ENCODE data around the gene ESR1. TPM values are rescaled to one million over a fixed set of nuclear protein-coding genes. Genes with fewer than 3 reads are reported as not detected.
"Not testable (repeated sequence)": the region's sequence is repeated elsewhere in the genome, so short reads cannot be mapped to it uniquely, and the experiment has no call there.

The ESR1 gene
- total and polyA plus RNA-seq, 9 of the 15 experiments (the other 6 are each of a cell fraction or from before 2014, with no cell fraction given), result 0.03 to 0.27 (median 0.08) TPM; not detected in 1

DNA sequence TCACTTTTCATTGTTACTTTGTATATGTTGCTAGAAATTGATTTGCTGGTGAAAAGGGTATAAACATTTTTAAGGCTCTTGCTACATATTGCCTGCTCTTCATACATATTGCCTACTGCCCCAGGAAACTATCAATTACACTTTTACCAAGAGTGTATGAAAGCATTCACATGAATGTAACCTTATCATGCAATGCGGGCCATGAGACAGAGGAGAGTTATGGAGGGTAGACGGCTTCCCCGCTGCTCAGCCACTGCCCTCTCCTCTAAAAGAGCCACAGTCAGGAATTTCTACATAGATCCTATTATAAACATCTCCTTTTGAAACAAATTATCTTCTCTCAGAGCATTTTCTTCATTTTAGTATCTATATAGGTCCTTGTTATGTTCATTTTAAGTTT lies 264.4 kb downstream of the ESR1 start (continued):
- TF ChIP-seq, protein P1, sequence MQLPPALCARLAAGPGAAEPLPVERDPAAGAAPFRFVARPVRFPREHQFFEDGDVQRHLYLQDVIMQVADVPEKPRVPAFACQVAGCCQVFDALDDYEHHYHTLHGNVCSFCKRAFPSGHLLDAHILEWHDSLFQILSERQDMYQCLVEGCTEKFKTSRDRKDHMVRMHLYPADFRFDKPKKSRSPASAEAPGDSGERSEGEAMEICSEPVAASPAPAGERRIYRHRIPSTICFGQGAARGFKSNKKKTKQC (CRISPR knock-in tag; IDR thresholded peaks at IDR 0.05), result no peak
- no peak for TF ChIP-seq PHF20 (IDR thresholded peaks at IDR 0.05; ENCODE audit: partially characterized antibody)

DNA sequence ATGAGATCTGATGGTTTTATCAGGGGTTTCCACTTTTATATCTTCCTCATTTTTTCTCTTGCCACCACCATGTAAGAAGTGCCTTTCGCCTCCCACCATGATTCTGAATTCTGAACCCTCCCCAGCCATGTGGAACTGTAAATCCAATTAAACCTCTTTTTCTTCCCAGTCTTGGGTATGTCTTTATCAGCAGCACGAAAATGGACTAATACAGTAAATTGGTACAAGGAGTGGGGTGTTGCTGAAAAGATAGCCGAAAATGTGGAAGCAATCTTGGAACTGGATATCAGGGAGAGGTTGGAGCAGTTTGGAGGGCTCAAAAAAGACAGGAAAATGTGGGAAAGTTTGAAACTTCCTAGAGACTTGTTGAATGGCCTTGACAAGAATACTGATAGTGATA lies 268.8 kb downstream of the ESR1 start:
- intact Hi-C loops (cut with micrococcal nuclease); BruUV-seq (replicated peaks); in situ Hi-C loops (cut with MboI); H3K4me1 ChIP-seq (replicated peaks in 1 of 2; ENCODE audit: control insufficient read depth in 2 of 2, insufficient read depth in 2 of 2, low read length in 2 of 2); H3K27me3 ChIP-seq (ENCODE audit: control insufficient read depth in 2 of 2, insufficient read depth in 2 of 2, low read length in 2 of 2); H3K27ac ChIP-seq (ENCODE audit: extremely low read depth, low read depth, low read length); H2AFZ ChIP-seq (ENCODE audit: low read depth, low read length); H4K20me1 ChIP-seq (replicated peaks; ENCODE audit: control insufficient read depth, insufficient read depth, low read length); H3K4me3 ChIP-seq; FAIRE-seq; DNase-seq (ENCODE audit: extremely low read depth in 1 of 4, low spot score in 3 of 4); H3K9me1 ChIP-seq (ENCODE audit: control insufficient read depth, insufficient read depth, low read length); CTCF ChIA-PET (ENCODE audit: low intra/inter-chr PET ratio); H3K9me3 ChIP-seq (replicated peaks; ENCODE audit: control insufficient read depth, insufficient read depth, low read depth, low read length); H3K9ac ChIP-seq (ENCODE audit: insufficient read depth in 1 of 2, low read depth in 2 of 2, low read length in 2 of 2); H3K79me2 ChIP-seq (ENCODE audit: control insufficient read depth, insufficient read depth, low read length); H3K4me2 ChIP-seq (ENCODE audit: insufficient read depth, low read length); H3K36me3 ChIP-seq (ENCODE audit: control insufficient read depth, insufficient read depth, low read length); POLR2A ChIA-PET; ATAC-seq: not testable (repeated sequence)
- peak; percentile 89 for TF ChIP-seq ZNF707 (CRISPR knock-in tag; conservative IDR thresholded peaks at IDR 0.05)
- 0% methylated on average over 3 of the region's 3 CpGs for WGBS (ENCODE audit: insufficient coverage, low coverage, missing lambda C conversion rate)

DNA sequence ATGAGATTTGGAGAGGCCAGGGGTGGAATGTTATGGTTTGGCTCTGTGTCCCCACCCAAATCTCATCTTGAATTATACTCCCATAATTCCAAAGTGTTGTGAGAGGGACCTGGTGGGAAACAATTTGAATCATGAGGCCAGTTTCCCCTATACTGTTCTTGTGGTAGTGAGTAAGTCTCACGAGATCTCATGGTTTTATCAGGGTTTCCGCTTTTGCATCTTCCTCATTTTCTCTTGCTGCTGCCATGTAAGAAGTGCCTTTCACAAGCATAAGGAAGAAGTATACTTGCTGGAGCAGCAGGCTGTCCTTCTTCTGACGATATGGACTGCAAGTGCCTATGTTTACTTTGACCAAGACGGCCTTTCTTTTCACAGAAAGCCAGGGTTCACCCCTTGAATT lies 270.5 kb downstream of the ESR1 start:
- no peaks in the 10 kb centered on the region for H3K27me3 ChIP-seq (ENCODE audit: control insufficient read depth in 2 of 2, insufficient read depth in 2 of 2, low read length in 2 of 2)
- in situ Hi-C loops (cut with MboI), result no loop called here
- no peak for TF ChIP-seq RAD21 (CRISPR knock-in tag; conservative IDR thresholded peaks at IDR 0.05 in 1 of 2, IDR thresholded peaks at IDR 0.05 in 1 of 2)
- TF ChIP-seq, protein P2, sequence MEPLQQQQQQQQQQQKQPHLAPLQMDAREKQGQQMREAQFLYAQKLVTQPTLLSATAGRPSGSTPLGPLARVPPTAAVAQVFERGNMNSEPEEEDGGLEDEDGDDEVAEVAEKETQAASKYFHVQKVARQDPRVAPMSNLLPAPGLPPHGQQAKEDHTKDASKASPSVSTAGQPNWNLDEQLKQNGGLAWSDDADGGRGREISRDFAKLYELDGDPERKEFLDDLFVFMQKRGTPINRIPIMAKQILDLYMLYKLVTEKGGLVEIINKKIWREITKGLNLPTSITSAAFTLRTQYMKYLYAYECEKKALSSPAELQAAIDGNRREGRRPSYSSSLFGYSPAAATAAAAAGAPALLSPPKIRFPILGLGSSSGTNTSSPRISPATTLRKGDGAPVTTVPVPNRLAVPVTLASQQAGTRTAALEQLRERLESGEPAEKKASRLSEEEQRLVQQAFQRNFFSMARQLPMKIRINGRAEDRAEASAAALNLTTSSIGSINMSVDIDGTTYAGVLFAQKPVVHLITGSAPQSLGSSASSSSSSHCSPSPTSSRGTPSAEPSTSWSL (CRISPR knock-in tag; IDR thresholded peaks at IDR 0.05; ENCODE audit: borderline replicate concordance), result no peak
- TF ChIP-seq SAFB (IDR thresholded peaks at IDR 0.05; ENCODE audit: borderline replicate concordance, low read depth, low read length), result no peak
- TF ChIP-seq HIVEP1 (CRISPR knock-in tag; IDR thresholded peaks at IDR 0.05), result no peak
- no peak for TF ChIP-seq ZNF79 (CRISPR knock-in tag; IDR thresholded peaks at IDR 0.05; ENCODE audit: low read depth)
- no peak for TF ChIP-seq ZNF445 (CRISPR knock-in tag; IDR thresholded peaks at IDR 0.05; ENCODE audit: low read depth)
- no peaks in the 10 kb centered on the region for H3K4me1 ChIP-seq (replicated peaks in 1 of 2; ENCODE audit: control insufficient read depth in 2 of 2, insufficient read depth in 2 of 2, low read length in 2 of 2)
- H3K36me3 ChIP-seq (ENCODE audit: control insufficient read depth, insufficient read depth, low read length), result no peaks in the 10 kb centered on the region
- FAIRE-seq (no peak), ATAC-seq (no peak), DNase-seq (ENCODE audit: extremely low read depth in 1 of 4, low spot score in 3 of 4) (no peak)
- no peak overlapping the region for H3K4me3 ChIP-seq
- ChIA-PET CTCF (ENCODE audit: low intra/inter-chr PET ratio) (no interaction called here), POLR2A (no interaction called here)
- no peak overlapping the region for H2AFZ ChIP-seq (ENCODE audit: low read depth, low read length)
- BruUV-seq (replicated peaks), result no TSS peak
- intact Hi-C loops (cut with micrococcal nuclease), result no loop called here
- no peak overlapping the region for H3K27ac ChIP-seq (ENCODE audit: extremely low read depth, low read depth, low read length)
- no peaks in the 10 kb centered on the region for H4K20me1 ChIP-seq (replicated peaks; ENCODE audit: control insufficient read depth, insufficient read depth, low read length)
- no peak overlapping the region for H3K4me2 ChIP-seq (ENCODE audit: insufficient read depth, low read length)
- H3K9ac ChIP-seq (ENCODE audit: insufficient read depth in 1 of 2, low read depth in 2 of 2, low read length in 2 of 2), result no peak overlapping the region
- H3K9me3 ChIP-seq (replicated peaks; ENCODE audit: control insufficient read depth, insufficient read depth, low read depth, low read length), result no peaks in the 10 kb centered on the region
- no peaks in the 10 kb centered on the region for H3K9me1 ChIP-seq (ENCODE audit: control insufficient read depth, insufficient read depth, low read length)
- WGBS (ENCODE audit: insufficient coverage, low coverage, missing lambda C conversion rate), result 0% methylated on average over 4 of the region's 4 CpGs
- no peaks in the 10 kb centered on the region for H3K79me2 ChIP-seq (ENCODE audit: control insufficient read depth, insufficient read depth, low read length)
